Measurements from ENCODE around the gene PNMA5.

- TF ChIP-seq, protein P1, sequence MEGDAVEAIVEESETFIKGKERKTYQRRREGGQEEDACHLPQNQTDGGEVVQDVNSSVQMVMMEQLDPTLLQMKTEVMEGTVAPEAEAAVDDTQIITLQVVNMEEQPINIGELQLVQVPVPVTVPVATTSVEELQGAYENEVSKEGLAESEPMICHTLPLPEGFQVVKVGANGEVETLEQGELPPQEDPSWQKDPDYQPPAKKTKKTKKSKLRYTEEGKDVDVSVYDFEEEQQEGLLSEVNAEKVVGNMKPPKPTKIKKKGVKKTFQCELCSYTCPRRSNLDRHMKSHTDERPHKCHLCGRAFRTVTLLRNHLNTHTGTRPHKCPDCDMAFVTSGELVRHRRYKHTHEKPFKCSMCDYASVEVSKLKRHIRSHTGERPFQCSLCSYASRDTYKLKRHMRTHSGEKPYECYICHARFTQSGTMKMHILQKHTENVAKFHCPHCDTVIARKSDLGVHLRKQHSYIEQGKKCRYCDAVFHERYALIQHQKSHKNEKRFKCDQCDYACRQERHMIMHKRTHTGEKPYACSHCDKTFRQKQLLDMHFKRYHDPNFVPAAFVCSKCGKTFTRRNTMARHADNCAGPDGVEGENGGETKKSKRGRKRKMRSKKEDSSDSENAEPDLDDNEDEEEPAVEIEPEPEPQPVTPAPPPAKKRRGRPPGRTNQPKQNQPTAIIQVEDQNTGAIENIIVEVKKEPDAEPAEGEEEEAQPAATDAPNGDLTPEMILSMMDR (IDR thresholded peaks at IDR 0.05; ENCODE audit: extremely low read depth in 1 of 2, insufficient read depth in 1 of 2, low read depth in 1 of 2, low read length in 2 of 2) = no peak
- TF ChIP-seq EZH2 (IDR thresholded peaks at IDR 0.05; ENCODE audit: borderline replicate concordance, low read depth, low read length, severe bottlenecking) (no peak), POLR2A (IDR thresholded peaks at IDR 0.05; ENCODE audit: low read depth, low read length) (no peak), POLR2AphosphoS5 (IDR thresholded peaks at IDR 0.05; ENCODE audit: insufficient read depth, low read depth, low read length) (no peak), GATA2 (IDR thresholded peaks at IDR 0.05; ENCODE audit: insufficient read depth, insufficient read length, low read depth, low read length) (no peak), FOS (IDR thresholded peaks at IDR 0.05; ENCODE audit: borderline replicate concordance, insufficient read depth, low read length) (no peak), MYC (IDR thresholded peaks at IDR 0.05; ENCODE audit: low read depth, low read length) (no peak), MAX (IDR thresholded peaks at IDR 0.05; ENCODE audit: insufficient read depth, insufficient read length) (no peak)
Measured at GRCh38 chrX:153029875-153030274, 36.0 kb upstream of the PNMA5 start.

Data from endothelial cell of umbilical vein (primary cell).